Inflammatory macrophage treated with lipopolysaccharide for 4 hours (primary cell): ENCODE results near the gene TARS1.
"Not testable (repeated sequence)": the region's sequence is repeated elsewhere in the genome, so short reads cannot be mapped to it uniquely, and the experiment has no call there.

ENCODE experiments used
- DNase-seq: peaks from one replicate; pipeline ENCODE4 v3.0.0-alpha.2; 2020

TARS1 gene

DNA sequence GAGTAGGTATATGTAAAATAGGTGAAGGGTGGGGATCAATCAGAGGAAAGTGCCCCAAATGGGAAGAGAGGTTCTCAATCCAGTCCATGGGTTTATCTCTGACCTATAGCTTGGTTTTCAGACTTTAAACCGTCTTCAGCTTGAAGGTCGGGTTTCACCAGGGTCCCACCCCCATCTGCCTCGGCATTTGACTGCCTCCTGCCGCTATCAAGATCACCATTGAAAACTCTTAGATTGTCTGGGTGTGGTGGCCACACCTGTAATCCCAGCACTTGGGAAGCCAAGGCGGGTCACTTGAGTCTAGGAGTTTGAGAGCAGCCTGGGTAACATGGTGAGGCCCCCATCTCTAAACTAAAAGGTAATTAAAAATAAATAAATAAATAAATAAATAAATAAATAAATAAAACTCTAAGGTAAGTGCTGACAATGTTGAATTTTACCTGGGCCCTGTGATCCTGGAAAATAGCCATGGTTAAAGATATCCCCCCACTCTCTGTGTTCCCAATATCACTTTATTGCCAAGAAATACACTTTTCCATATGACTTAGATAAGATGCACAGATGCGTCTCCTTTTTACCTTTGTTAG is 48.8 kb downstream of the TARS1 start:
- no peak for DNase-seq

- DNase-seq, result no peak
Observed at GRCh38 chr5:33490071-33490665, 49.4 kb downstream of the TARS1 start.

GRCh38 chr5:33491941-33492340 is 51.2 kb downstream of the TARS1 start:
- no peak for DNase-seq

GRCh38 chr5:33494466-33494865 is 53.7 kb downstream of the TARS1 start:
- no peak for DNase-seq

DNA sequence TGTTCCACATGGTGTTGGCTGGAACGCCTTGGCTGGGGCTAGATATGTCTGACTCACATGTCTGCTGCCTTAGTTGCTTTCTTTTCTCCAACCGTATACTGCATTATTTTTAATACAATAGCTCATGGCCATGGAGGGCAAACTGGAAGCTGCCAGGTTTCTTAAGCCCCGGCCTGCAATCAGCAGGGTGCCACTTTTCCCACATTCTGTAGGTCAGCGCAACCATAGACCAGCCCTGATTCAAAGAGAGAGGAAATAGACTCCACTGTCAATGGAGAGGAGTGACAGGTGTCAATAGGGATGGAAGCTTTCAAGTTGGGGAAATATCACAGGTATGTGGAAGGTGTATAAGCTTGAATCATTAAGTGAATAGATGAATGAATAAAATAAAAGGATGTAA is 60.5 kb downstream of the TARS1 start:
- no peak for DNase-seq

GRCh38 chr5:33501899-33502298 is 61.1 kb downstream of the TARS1 start:
- DNase-seq, result no peak

DNA sequence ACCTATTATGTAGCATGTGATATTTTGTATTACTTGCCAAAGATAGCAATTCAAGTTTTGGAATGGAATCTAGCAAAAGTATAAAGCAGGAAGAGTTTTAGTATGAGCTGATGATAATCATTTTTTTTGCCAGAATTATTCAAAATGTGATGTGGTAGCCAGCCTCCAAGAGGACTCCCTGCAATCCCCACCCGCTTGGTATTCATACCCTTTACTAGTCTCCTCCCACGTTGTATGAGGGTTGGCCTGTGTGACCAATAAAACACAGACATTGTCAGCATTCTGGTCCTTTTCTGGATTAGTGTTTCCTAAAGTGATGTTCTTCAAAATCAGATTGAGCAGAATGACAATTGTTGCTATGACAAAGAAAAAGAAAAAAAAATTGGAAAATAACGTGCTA is 63.8 kb downstream of the TARS1 start:
- no peak for DNase-seq

- DNase-seq, result no peak
Observed at GRCh38 chr5:33507426-33507825, 66.7 kb downstream of the TARS1 start.

GRCh38 chr5:33509036-33509435 is 68.3 kb downstream of the TARS1 start:
- no peak for DNase-seq

GRCh38 chr5:33513462-33514185 is 72.9 kb downstream of the TARS1 start:
- DNase-seq, result no peak

DNA sequence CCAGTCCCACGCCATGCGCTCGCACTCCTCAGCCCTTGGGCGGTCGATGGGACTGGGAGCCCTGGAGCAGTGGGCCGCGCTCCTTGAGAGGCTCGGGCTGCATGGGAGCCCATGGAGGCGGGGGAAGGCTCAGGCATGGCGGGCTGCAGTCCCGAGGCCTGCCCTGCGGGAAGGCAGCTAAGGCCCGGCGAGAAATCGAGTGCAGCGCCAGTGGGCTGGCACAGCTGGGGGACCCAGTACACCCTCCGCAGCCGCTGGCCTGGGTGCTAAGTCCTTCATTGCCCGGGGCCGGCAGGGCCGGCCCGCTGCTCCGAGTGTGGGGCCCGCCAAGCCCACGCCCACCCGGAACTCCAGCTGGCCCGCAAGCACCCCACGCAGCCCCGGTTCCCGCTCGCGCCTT is 74.6 kb downstream of the TARS1 start:
- not testable (repeated sequence) for DNase-seq

DNA sequence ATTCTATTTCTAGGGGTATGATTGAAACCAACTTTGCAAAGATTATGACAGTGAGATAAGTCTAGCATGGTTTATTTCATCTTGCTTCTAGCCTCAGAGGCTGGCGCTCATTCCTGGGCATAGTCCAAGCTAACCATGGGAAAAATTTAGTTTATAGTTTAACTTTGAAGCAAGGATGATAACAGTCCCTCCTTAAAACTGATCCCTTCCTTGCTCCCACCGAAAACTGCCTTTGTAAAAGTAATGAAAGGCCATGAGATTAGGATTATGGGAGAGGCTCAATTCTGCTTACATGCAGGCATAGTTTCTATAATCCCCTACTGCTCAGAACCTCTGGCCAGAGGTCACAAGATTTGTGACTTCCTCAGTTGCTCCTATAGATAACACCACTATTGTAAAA is 75.7 kb downstream of the TARS1 start:
- DNase-seq, result no peak
